NCI-H2107 treated with DMSO at 0.1 percent for 48 hours (cell line): ENCODE results near the gene AUTS2.

Source experiments
- DNase-seq: peaks from one replicate; lab custom pipeline; 2025; ENCODE audit not compliant: unreplicated experiment; lab: John Stamatoyannopoulos, UW

Gene AUTS2

DNA sequence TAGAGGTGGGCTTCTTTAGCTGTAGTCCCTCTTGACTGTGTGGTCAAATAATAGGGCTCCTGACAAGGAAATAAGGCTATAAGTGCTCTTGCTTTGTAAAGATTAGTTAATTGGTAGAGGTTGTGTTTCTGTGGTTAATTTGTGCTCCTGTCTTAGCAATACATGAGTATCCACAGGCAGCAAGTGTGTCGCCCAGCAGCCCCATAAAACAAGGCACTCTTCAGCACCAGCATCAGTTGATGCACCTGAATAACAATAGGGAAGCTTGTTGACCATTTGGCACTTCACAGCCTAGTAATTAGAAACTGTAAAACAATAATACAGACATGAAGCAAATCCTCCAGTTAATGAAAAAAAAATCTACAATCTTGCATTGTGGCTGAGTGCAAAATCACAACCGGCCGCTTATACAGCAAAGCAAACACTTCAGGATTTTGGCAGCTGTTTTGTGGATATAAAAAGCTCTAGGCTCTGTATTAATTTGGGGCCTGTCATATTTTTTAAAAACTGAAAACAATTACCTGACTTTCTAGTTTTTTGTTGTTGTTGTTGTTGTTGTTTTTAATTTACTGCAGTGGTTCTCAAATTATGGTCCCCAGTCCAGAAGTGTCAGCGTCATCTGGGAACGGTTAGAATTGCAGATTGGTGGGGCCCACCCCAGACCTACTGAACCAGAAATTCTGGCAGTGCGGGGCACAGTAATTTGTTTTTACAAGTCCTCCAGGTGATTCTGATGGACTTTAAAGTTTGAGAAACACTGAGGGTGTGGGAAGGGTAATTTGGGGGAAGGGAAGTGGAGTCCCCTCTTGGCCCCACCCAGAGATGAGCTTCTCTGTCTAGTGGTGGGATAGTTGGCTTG is 56.8 kb downstream of the AUTS2 start:
- peak; percentile 75 for DNase-seq

DNA sequence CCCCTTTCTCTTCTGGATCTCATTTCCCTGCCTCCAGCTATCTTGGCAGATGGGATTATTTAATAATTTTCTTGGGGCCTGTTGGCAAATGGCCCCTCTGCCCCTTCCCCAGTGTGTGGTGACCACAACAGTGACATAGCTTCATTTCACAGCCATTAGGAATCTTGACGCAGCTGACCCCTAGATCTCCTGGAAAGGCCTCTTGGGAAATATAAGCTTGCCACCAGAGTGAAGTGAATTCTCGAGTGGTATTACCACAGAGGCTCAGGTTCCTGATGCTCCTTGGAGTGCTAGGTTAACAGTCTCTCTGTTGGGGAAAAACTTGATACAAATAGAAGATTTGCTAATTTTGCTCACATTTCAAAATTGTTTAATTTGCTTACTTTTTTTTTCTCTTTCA is 57.8 kb downstream of the AUTS2 start:
- no peak for DNase-seq

DNA sequence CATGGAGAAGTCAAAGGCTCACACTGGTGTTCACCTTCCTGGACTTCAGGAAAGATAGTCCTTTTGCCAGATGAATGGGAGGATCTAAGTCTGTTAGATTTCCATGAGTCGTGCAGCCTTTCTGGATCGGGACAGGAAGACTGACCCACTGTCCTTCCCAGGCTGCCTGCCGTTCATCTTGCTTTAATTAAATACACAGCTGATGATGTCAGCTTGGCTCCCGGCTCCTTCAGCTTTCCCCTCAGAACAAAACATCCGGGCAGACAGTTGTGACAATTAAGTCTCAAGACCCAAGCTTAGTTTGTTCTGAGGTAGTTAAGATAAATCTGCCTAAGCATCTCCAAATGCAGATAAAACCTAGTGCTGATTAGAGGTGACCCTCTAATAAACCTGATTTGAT is 58.6 kb downstream of the AUTS2 start:
- DNase-seq = no peak

DNA sequence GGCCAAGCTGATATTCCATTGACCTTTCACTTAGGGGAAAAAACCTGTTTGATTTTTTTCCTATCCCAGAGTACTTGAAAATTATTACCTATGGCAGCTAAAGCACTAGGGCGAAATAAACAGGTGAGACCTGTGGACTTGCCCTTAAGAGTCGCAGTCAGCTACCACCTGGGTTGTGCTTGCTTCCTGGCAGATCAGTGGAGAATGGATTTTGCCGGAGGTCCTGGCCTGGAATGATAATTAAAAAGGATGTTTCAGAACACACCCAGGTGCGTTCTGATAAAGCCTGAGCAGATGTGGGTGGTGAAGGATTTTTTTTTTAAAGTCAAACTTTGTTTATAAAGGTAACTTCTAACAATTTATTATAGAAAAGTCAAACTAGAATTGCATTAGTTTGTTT is 59.1 kb downstream of the AUTS2 start:
- DNase-seq = no peak

DNA sequence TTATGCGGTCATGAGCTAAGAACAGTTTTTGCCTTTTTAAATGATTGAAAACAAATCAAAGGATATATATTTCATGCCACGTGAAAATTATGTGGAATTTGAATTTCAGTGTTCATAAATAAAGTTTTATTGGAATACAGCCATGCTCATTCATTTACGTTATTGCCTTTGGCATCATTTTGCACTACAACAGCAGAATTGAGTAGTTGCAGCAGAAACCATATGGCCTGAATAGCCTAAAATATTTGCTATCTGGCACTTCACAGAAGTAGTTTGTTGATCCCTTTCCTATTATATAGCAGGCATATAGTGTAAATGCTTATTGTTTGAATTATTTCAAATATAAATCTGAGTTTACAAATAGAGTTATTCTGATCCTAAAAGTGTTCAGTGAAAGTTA is 59.7 kb downstream of the AUTS2 start:
- DNase-seq = no peak

DNA sequence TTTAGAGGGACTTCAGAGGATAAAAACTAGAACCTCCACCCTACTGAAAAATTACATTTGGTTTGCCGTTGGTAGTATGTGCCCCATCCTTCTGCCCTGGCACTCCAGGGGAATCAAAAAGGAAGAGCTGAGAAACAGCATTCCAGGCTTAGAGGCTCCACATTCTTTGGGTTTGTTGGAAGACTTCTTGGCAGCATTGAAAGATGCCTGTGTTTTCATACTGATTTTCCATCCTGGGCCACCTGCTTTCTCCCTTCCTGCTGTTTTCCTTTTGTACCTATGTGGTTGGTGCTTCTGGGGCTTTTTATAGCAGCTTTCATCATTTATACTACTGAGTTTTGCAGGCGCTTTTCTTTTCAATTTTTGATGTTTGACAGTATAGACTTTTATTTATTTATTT is 61.7 kb downstream of the AUTS2 start:
- DNase-seq = no peak

DNA sequence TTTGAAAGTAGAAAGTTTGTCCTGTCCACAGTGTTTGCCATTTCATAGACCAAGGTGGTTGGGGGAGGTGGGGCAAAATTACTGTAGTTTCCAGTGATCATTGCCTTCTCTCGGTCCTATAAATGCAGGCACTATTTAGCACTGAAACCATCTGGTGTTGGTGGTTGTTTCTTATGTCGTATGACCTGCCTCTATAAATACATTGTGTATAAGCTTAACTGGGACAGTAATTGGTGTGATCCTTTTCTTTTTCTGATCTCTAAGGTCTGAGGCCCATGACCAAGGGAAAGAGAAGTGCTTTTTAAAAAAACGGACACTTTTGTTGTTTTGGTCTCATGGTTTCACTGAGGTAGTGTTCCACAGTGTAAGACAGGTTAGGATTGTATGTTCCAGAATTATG is 63.1 kb downstream of the AUTS2 start:
- no peak for DNase-seq

DNA sequence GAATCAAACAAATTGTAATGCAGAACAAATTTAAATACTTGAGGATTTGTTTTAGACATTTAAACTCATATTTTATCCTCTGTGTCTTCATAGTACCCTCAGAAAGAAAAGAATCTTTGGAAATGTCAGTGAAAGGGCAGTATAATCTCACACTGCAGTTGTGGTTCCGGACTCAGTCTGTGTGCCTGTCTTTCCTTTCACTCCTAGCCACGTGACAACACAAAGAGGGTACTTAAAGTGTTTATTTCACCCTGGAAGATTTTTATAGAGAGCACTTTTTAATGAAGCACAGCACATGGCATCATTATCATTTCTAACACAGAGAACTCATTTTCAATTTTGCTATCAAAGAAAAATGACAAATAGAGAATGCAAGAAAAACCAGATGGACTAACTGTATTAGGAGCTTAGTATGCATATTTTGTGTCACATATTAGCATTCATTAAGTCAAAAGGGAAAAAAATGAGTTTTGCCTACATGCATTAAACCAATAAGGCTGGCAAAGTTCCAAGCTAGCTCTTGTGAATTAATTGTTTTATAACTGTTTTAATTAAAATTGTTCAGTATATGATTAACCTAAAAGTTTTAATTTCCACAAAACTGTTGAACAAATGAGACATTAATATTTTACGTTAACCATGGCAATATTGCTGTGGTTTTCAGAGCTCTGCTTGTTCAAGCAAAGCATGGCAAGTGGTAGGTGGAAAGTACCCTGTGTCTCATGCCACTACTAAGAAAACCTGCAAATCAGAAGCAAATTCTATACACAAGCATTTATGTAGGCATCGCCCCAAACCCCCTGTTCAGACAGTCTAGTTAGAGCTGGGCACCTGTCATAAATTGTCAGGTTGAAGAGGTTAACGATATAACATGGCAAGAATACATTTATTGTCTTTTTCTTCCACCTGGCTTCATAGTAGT is 65.9 kb downstream of the AUTS2 start:
- DNase-seq = peak; percentile 63

DNA sequence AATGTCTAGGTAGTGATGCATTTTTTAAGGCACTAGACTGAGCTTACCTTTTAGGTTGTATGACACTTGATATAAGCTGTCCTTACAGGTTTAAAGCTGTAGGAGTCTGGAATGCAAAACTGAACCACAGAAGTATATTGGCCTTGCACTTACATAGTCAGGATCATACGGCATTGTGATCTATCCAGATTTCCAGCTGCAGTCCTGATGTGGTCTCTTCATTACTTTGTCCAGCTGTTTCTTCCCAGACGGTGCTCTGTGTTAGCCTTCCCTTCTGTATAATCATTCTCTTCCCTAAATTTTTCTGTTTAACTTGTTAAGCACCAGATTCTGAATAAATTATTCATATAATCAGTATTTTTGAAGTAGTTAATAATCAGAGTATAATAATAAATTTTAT is 67.1 kb downstream of the AUTS2 start:
- DNase-seq = no peak

DNA sequence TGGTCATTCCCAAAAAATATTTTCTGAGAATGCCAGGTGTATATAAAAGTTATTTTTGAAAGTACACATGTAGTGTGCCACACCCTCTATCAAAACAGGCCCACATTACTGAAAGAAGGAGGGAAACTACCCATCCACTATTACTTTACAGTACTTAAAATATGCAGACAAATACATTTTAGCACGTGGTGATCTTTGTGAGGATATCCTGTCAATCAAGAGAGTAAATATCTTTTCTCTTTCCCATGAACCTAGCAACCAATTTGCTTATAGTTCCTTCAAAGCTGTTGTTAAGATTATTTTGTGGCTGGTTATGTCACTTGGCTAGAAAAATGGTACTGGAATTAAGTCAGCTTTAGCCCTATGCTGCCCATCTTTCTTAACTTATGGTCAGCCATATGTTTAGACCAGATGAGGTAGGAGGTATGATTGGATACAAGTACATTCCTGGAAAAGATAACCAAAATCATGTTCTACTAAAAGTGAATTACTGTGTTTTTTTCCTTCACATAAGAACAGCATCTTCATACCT is 70.1 kb downstream of the AUTS2 start:
- no peak for DNase-seq

DNA sequence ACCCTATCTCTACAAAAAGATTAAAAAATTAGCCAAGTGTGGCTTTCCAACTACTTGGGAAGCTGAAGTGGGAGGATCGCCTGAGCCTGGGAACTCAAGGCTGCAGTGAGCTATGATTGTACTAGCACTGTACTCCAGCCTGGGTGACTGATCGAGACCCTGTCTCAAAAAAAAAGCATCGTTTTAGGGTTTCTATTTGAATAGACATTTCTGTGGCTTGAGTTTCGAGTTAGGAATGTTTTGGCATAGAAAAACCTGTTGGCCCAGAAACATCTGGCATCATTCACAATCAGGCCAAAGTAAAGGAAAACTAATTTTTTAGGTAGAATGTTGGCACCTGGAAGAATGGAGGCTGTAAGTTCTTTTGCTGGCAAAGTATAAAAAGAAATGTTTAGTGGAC is 72.4 kb downstream of the AUTS2 start:
- DNase-seq = no peak

DNA sequence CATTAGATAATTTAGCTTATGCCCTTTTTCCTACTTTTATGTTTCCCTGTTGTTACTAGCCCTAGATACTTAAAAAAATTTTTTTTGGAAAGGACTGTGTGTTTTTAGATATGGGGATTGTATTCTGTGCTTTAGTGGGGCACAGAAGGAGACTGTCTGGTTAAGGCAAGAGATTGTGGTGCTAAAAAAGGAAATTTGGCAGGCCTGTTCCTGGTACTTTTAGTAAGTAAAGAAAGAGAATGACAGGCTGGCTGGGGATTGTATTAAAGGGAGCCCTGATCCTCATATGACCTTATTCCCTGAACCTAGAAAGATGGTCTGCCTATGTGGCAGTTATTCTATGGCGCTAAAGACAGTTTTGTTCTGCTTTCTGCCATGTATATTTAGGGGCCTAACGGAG is 74.8 kb downstream of the AUTS2 start:
- DNase-seq = no peak

DNA sequence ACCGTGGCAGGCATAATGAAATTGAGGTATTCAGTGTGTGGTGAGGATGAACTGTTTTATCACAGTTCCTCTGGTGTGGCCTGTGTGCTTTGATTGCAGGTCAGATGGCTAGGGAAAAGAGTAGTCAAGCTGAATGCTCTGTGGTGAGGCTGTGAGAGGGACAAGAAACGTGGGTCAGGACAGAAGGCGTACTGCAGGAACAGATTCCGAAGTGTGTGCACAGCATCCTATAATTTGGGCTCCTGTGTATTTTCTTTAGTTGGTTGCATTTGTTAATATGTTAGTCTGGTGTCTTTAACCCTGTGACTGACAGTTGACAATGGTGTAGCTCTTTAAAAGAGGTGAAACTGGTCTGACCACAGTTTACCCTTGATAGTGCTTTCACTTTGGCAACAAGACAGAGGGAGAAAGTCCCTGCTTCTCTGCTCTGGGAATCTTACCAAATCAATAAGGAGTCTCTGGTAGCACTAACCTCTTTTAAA is 76.5 kb downstream of the AUTS2 start:
- no peak for DNase-seq

DNA sequence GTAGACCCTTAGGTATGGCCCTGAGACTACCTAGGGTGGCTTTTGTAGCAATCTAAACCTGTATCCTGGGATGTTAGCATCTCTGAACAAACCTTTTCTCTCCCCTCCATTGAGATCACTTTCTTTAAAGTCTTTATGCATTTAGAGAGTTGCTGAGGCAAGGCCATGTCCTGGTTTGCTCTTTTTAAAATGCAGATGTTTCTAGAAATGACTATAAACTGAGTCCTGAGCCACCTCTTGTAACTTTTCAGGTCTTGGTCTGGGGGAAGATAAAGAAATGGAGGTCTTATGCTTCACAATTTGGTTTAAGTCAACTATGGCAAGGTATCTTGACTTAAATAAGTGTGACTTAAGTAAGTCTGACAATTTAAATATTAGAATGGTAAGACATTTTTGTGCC is 78.0 kb downstream of the AUTS2 start:
- DNase-seq = no peak

DNA sequence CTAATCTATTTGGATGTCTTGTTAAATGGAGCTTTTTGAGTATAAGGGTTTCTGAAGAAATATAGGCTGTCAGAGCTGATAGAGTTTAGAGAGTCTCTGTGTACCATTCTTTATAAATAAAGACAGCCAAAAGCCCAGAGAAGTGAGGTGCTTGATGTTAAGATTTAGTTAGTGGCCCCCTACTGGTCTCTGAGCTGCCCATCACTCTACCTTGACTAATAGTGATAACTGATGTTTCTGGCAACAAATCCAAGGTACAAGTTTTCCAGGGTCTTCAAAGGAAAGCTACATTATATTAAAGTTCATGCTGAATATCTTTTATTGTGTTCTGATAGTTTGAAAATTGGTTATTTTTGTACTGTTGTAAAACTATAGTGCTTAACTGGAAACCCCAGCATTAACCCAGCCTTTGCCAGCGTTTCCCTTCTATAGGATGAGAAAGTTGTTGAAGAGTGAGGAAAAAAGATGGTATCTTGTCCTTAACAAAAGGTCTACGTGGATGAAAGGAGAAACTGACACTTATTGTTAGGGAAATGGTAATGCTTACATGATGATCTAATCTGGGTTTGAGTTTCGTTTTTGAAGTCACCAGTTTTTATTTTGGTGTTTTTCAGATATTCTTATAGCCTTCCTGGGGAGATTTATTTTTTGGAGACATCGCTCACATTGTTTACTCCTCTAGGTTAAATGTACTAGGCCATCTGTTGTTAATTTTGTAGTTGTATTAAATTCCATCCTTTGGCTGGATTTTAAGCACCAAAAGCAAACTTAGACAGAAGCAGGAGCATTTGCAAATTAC is 79.0 kb downstream of the AUTS2 start:
- no peak for DNase-seq

DNA sequence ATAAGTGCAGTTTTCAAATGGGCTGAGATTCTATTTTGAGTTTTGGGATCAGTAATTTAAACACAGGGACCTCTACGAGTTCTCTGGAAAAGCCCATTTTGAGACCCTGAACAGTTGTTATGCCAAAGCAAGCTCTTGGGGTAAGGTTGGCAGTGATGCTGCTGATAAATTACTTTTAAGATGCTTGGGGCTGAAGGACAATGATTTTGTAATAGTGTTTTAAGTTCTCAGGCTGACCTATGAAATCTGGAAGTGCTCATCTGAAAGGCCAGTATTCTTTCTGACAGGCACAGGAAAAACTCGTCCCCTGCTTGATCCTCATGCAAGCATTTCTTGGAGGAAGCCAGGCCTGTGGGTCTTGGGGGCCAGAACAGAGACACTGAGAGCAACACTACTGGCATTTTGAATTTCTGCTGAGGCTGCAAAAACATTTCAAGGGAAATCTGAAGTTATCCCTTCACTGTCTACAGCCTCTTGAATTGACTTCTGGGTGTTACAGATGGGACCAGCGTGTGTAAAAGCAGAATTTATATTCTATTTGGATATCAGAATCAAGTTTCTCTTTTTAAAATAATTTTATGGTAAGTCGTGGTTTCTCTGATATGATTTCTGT is 79.7 kb downstream of the AUTS2 start:
- DNase-seq = no peak

DNA sequence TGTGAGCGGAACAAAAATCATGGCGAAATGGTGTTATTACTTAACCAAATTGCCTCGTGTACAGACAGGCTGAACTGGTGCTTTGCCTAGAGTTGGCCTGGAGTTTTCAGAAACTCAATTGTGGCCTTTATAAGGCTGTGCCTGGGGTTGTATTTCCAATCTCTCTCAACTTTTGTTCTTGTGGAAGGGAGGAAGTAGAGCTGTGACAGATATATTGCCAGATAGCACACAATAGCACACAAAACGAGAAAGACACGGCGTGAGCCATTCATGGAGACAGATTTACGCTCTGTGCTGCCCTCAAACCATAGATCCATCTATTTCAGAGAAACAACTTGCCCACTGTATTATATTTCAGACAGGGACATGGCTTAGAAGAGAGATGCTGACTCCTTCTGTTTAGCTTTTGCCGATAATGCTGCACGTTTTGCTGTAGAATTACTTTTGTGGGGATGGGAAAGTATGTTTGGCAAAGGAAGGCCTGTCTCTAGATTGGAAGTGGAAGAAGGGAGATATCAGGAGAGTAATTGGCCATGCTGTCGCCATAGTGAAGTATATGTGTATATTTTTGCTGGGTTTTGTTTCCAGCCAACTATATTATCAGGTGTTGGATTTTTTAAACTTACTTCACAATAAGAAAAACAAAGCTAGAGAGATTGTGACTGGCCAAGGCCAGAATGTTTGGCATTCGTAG is 80.4 kb downstream of the AUTS2 start:
- DNase-seq = no peak

DNA sequence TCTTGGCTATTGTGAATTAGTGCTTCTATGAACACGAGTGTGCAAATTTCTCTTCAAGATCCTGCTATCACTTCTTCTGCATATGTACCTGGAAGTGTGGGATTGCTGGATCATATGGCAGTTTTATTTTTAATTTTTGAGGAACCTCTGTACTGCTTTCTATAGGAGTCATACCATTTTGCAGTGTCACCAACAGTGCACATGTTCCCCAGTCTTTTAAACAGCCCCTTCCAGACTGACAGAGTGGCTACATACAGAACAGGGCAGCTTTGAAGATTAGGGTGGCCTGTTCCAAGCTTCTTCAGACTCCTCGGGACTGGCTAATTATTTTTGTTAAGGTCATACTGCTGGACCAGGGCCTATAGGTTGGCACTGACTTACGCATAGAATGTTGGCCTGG is 82.9 kb downstream of the AUTS2 start:
- no peak for DNase-seq

DNA sequence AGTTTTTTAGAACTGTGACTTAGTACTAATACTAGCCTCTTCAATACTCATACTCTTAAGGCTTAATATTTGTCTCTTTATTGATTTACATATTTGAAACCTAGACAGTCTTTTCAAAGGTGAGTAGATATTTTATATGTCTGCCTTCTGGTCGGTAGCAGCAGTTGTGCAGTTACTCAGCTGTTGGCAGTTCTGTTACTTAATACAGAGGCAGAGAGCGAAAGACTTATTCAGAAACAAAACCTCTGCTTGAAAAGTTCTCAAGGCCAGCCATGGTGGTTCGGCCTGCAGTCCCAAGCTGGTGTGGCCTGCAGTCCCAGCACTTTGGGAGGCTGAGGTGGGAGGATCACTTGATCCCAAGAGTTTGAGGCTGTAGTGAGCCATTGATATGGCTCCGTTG is 84.2 kb downstream of the AUTS2 start:
- no peak for DNase-seq

DNA sequence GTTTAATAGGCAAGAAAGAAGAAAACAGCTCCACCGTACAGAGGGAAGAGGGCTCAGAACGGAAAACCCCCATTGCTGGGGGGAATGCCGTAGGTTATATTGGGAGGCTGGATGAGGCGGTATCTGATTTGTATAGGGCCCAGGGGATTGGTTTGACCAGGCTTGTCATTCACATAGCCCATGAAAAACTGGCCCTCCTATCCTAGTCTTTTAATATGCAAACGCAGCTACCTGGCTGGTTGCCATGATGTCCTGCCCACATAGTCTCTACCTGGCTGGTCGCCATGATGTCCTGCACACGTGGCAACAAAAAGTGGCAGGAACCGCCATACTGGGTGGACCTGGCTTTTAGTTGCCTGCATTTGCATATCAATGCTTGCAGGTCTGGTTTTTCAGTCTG is 84.7 kb downstream of the AUTS2 start:
- DNase-seq = no peak
